HepG2 (cell line): ENCODE data around the gene IL10. TPM values are rescaled to one million over a fixed set of nuclear protein-coding genes. Genes with fewer than 3 reads are reported as not detected.

Experiments used
- ATAC-seq: fragments of 200-7000 bp; cut with Tn5 transposase; 3 replicates; pipeline ENCODE4 v1.9.1; 2020; ENCODE audit warnings: mild to moderate bottlenecking, moderate library complexity
- BruUV-seq: library from RNA; stranded (reverse); fragments of 400-500 nt; replicated peaks from 2 replicates; lab custom pipeline; 2021; lab: Mats Ljungman, UMichigan
- CTCF ChIA-PET: fragments of 300-600 bp; formaldehyde crosslinking; extraction: SDS; loops from one replicate; lab custom pipeline; 2021; ENCODE audit warnings: low total read pairs, inconsistent platforms, low intra/inter-chr PET ratio; lab: Yijun Ruan, JAX
- POLR2A ChIA-PET: fragments of 350-600 bp; sonication (Branson Sonifier 250); formaldehyde crosslinking; loops from one replicate; lab custom pipeline; 2020; ENCODE audit warnings: antibody characterized with exemption, inconsistent platforms; lab: Yijun Ruan, JAX
- DNase-seq: peaks from one replicate; pipeline ENCODE4 v3.0.0-alpha.2; 2015; ENCODE audit warnings: low spot score
- FAIRE-seq: peaks from 3 replicates; lab custom pipeline; 2011; peaks lifted over from hg19 to GRCh38; lab: Jason Lieb, UNC
- H2AFZ ChIP-seq: one replicate; pipeline ENCODE4 v1.6.1; 2011; ENCODE audit warnings: low read length, inconsistent platforms
- H3K27ac ChIP-seq: fragments of 300-600 bp; 3 replicates; pipeline ENCODE4 v1.8.0; 2011; ENCODE audit warnings: mixed run types, mild to moderate bottlenecking, mixed read lengths, low read length, inconsistent platforms; ENCODE audit not compliant: insufficient read depth; ENCODE audit errors: extremely low read length
- H3K27me3 ChIP-seq, 2 experiments: fragments of 200-600 bp in 1 of 2; 2 replicates in 1 of 2; 3 replicates in 1 of 2; pipeline versions ENCODE4 v1.6.0 to v1.8.0; 2011; ENCODE audit warnings: low read length in 2 of 2, mild to moderate bottlenecking in 2 of 2, moderate library complexity in 2 of 2, inconsistent platforms in 1 of 2; ENCODE audit not compliant: insufficient read depth in 2 of 2, control insufficient read depth in 1 of 2
- H3K36me3 ChIP-seq, 2 experiments: fragments of 200-600 bp in 1 of 2; replicated peaks in 1 of 2; 2 replicates in 1 of 2; 3 replicates in 1 of 2; pipeline versions ENCODE4 v1.5.1 to v1.8.0; 2011; ENCODE audit warnings: low read length in 2 of 2, inconsistent platforms in 1 of 2; ENCODE audit not compliant: insufficient read depth in 2 of 2, control insufficient read depth in 1 of 2
- H3K4me1 ChIP-seq: 2 replicates; pipeline ENCODE4 v1.5.1; 2012; ENCODE audit warnings: low read length, inconsistent platforms; ENCODE audit not compliant: insufficient read depth
- H3K4me2 ChIP-seq: 2 replicates; pipeline ENCODE4 v1.6.0; 2011; ENCODE audit warnings: low read depth, low read length, inconsistent platforms
- H3K4me3 ChIP-seq, 3 experiments: fragments of 200-600 bp in 1 of 3; sonication (generic), shearing (Covaris generic) in 1 of 3; replicated peaks in 1 of 3; 2 replicates each; pipeline ENCODE4 v1.5.1; 2011 to 2016; ENCODE audit warnings: low read length in 3 of 3, inconsistent platforms in 2 of 3, low read depth in 2 of 3, mild to moderate bottlenecking in 2 of 3, control low read depth in 1 of 3, mixed read lengths in 1 of 3; ENCODE audit not compliant: insufficient read depth in 1 of 3
- H3K79me2 ChIP-seq: one replicate; pipeline ENCODE4 v1.6.1; 2011; ENCODE audit warnings: low read length, inconsistent platforms; ENCODE audit not compliant: insufficient read depth
- H3K9ac ChIP-seq: 2 replicates; pipeline ENCODE4 v1.6.0; 2011; ENCODE audit warnings: mild to moderate bottlenecking, low read depth, low read length, inconsistent platforms; ENCODE audit not compliant: insufficient read depth
- H3K9me3 ChIP-seq: 2 replicates; pipeline ENCODE4 v1.5.1; 2012; ENCODE audit warnings: mild to moderate bottlenecking, low read length
- H4K20me1 ChIP-seq: 2 replicates; pipeline ENCODE4 v1.6.0; 2011; ENCODE audit warnings: inconsistent platforms, mild to moderate bottlenecking, low read length, moderate library complexity; ENCODE audit not compliant: insufficient read depth
- ARNTL ChIP-seq: sonication (generic); formaldehyde crosslinking; IDR thresholded peaks from 2 replicates; pipeline ENCODE4 v1.4.0; 2020; ENCODE audit warnings: mild to moderate bottlenecking, missing genetic modification reagents
- HDAC6 ChIP-seq: fragments of 200-600 bp; sonication (generic); IDR thresholded peaks from 2 replicates; pipeline ENCODE4 v1.7.0; 2017; ENCODE audit warnings: mild to moderate bottlenecking, antibody characterized with exemption, low read length, low read depth
- HNF4A ChIP-seq: sonication (generic); formaldehyde crosslinking; IDR thresholded peaks from 2 replicates; pipeline ENCODE4 v1.4.0; 2020; ENCODE audit warnings: missing genetic modification reagents
- HNRNPK ChIP-seq: fragments of 200-400 bp; formaldehyde crosslinking; IDR thresholded peaks from 2 replicates; pipeline ENCODE4 v1.6.1; 2018; ENCODE audit warnings: low read length, low read depth, moderate library complexity, mild to moderate bottlenecking; ENCODE audit not compliant: poor library complexity, severe bottlenecking
- KDM5B ChIP-seq: sonication (generic); formaldehyde crosslinking; IDR thresholded peaks from 2 replicates; pipeline ENCODE4 v1.4.0; 2020; ENCODE audit warnings: missing genetic modification reagents, mild to moderate bottlenecking, borderline replicate concordance
- NFE2L1 ChIP-seq: sonication (generic); formaldehyde crosslinking; IDR thresholded peaks from 2 replicates; pipeline ENCODE4 v1.4.0; 2020; ENCODE audit warnings: missing genetic modification reagents, mild to moderate bottlenecking, borderline replicate concordance
- SIX4 ChIP-seq: sonication (generic); formaldehyde crosslinking; IDR thresholded peaks from 2 replicates; pipeline ENCODE4 v1.4.0; 2020; ENCODE audit warnings: missing genetic modification reagents
- ZNF224 ChIP-seq: sonication (generic); formaldehyde crosslinking; IDR thresholded peaks from 2 replicates; pipeline ENCODE4 v1.5.0; 2020; ENCODE audit warnings: mild to moderate bottlenecking, missing genetic modification reagents
- ZNF253 ChIP-seq: sonication (generic); formaldehyde crosslinking; IDR thresholded peaks from 2 replicates; pipeline ENCODE4 v1.8.0; 2022; ENCODE audit warnings: mild to moderate bottlenecking, missing genetic modification reagents, borderline replicate concordance
- ZNF616 ChIP-seq: sonication (generic); formaldehyde crosslinking; IDR thresholded peaks from 2 replicates; pipeline ENCODE4 v1.5.0; 2020; ENCODE audit warnings: low read depth, mild to moderate bottlenecking, missing genetic modification reagents
- ZNF7 ChIP-seq: IDR thresholded peaks from 2 replicates; pipeline ENCODE4 v1.6.1; 2016; ENCODE audit warnings: missing biosample characterization, missing genetic modification reagents
- ZNF746 ChIP-seq: sonication (generic); formaldehyde crosslinking; IDR thresholded peaks from 2 replicates; pipeline ENCODE4 v1.8.0; 2022; ENCODE audit warnings: mild to moderate bottlenecking, missing genetic modification reagents
- WGBS: methylation state at CpG from one replicate; pipeline ENCODE4 v1.1.6; 2017; ENCODE audit warnings: low lambda C conversion rate; 5-methylcytosine and 5-hydroxymethylcytosine counted together
- in situ Hi-C: cut with HindIII; loops from 2 replicates; pipeline ENCODE4 v1.10.0; 2017; ENCODE audit warnings: low pct_unique_long_range_greater_than_20kb; ENCODE audit not compliant: extremely low pct_ligation_motif_present
- intact Hi-C: fragments of 100-400 bp; cut with micrococcal nuclease; formaldehyde crosslinking; loops from one replicate; pipeline ENCODE4 v1.10.0; 2022; ENCODE audit not compliant: unreplicated experiment
- polyA plus RNA-seq, 8 experiments: library from polyadenylated mRNA; depleted of rRNA in 3 of 8; stranded (reverse) in 7 of 8; unstranded in 1 of 8; fragments of >200 nt; fragmentation: Illumina TruSeq in 4 of 8; extraction: Trizol in 4 of 8; gene quantifications; 2 replicates each; pipeline versions ENCODE4 v1.2.1 to v1.2.3, GENCODE V29; 2011 to 2016; ENCODE audit warnings: low read depth in 4 of 8, missing spikeins in 1 of 8, mixed read lengths in 1 of 8; ENCODE audit not compliant: insufficient read depth in 1 of 8
- total RNA-seq, 5 experiments: library from RNA; depleted of rRNA; stranded (reverse); fragments of >200 nt; fragmentation: Illumina TruSeq; extraction: Trizol; gene quantifications; 2 replicates each; pipeline ENCODE4 v1.2.3, GENCODE V29; 2016; ENCODE audit warnings: low read depth in 1 of 5
- TF ChIP-seq, protein P1 (sequence below): sonication (generic); formaldehyde crosslinking; IDR thresholded peaks from 2 replicates; pipeline ENCODE4 v1.5.0; 2020; ENCODE audit warnings: missing genetic modification reagents, mild to moderate bottlenecking, borderline replicate concordance
- TF ChIP-seq, protein P2 (sequence below): sonication (generic); formaldehyde crosslinking; IDR thresholded peaks from 2 replicates; pipeline ENCODE4 v1.5.1; 2020; ENCODE audit warnings: missing genetic modification reagents, mild to moderate bottlenecking, borderline replicate concordance
- TF ChIP-seq, protein P3 (sequence below): sonication (generic); formaldehyde crosslinking; IDR thresholded peaks from 2 replicates; pipeline ENCODE4 v1.9.0; 2021; ENCODE audit warnings: missing genetic modification reagents, borderline replicate concordance
- TF ChIP-seq, protein P4 (sequence below): IDR thresholded peaks from 2 replicates; pipeline ENCODE4 v1.6.1; 2016
- TF ChIP-seq, protein P5 (sequence below): sonication (generic); formaldehyde crosslinking; IDR thresholded peaks from 2 replicates; pipeline ENCODE4 v1.5.0; 2020; ENCODE audit warnings: mild to moderate bottlenecking, low read depth, missing genetic modification reagents, borderline replicate concordance

The IL10 gene
- total and polyA plus RNA-seq, 2 of the 13 experiments (the other 11 are each of a cell fraction or from before 2014, with no cell fraction given), result not detected

DNA sequence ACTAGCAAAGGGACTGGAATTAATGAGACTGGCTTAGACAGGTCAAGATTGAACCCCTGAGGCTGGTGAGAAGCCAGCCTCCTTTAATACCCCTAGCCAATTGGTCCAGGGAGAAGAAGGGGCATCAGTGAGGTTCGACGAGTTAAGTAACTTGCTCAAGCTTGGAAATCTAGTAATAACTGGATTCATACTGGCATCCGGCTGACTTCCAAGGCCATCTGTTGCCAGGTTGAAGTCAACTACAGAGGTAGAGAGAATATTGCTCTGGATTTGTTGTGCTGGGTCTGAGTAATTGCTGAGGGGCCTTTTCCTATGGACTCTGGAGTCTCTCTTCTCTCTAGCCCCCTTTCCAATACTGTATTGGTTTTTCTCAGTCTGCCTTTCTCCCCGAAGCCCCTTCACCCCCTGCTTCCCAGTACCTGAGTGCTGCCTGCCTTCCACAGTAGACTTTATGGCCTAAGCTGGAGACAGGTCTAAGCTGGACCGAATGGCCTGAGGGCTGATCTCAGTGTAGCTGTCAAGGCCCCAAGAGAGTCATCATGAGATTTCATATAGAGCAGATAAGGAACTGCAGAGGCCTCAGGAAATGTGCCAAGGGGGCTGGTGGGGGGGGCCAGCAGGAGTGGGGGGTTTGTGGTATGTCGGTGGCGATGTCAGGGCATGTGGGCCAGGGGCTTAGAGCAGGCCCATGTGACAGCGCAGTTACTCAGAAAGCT is 44.2 kb downstream of the IL10 start:
- WGBS, result 95% methylated on average over 8 of the region's 8 CpGs

More for the DNA sequence above, 44.2 kb downstream of the IL10 start:
- in situ Hi-C loops, result no loop called here
- H3K9ac ChIP-seq, result no peak overlapping the region
- H3K27ac ChIP-seq, result no peak overlapping the region
- H3K27me3 ChIP-seq, result no peaks in the 10 kb centered on the region
- H3K4me3 ChIP-seq, result no peak overlapping the region
- ATAC-seq, result no peak
- H3K4me1 ChIP-seq, result peaks cover 9% of the 10 kb centered on the region
- DNase-seq, result no peak
- no TSS peak for BruUV-seq
- no peaks in the 10 kb centered on the region for H3K9me3 ChIP-seq
- H3K79me2 ChIP-seq, result peaks cover 11% of the 10 kb centered on the region
- TF ChIP-seq HDAC6 (no peak), SIX4 (CRISPR knock-in tag) (no peak), NFE2L1 (CRISPR knock-in tag) (no peak), ZNF616 (CRISPR knock-in tag) (no peak), ZNF253 (CRISPR knock-in tag) (no peak), HNRNPK (no peak), ZNF224 (CRISPR knock-in tag) (no peak), ARNTL (no peak), KDM5B (CRISPR knock-in tag) (no peak), ZNF746 (CRISPR knock-in tag) (no peak), HNF4A (CRISPR knock-in tag) (no peak), ZNF7 (CRISPR knock-in tag) (no peak)
- TF ChIP-seq, protein P1, sequence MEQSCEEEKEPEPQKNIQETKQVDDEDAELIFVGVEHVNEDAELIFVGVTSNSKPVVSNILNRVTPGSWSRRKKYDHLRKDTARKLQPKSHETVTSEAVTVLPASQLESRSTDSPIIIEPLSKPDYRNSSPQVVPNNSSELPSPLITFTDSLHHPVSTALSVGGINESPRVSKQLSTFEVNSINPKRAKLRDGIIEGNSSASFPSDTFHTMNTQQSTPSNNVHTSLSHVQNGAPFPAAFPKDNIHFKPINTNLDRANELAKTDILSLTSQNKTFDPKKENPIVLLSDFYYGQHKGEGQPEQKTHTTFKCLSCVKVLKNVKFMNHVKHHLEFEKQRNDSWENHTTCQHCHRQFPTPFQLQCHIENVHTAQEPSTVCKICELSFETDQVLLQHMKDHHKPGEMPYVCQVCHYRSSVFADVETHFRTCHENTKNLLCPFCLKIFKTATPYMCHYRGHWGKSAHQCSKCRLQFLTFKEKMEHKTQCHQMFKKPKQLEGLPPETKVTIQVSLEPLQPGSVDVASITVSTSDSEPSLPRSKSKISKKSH (CRISPR knock-in tag), result no peak
- TF ChIP-seq, protein P2, sequence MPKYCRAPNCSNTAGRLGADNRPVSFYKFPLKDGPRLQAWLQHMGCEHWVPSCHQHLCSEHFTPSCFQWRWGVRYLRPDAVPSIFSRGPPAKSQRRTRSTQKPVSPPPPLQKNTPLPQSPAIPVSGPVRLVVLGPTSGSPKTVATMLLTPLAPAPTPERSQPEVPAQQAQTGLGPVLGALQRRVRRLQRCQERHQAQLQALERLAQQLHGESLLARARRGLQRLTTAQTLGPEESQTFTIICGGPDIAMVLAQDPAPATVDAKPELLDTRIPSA (CRISPR knock-in tag), result no peak
- TF ChIP-seq, protein P3, sequence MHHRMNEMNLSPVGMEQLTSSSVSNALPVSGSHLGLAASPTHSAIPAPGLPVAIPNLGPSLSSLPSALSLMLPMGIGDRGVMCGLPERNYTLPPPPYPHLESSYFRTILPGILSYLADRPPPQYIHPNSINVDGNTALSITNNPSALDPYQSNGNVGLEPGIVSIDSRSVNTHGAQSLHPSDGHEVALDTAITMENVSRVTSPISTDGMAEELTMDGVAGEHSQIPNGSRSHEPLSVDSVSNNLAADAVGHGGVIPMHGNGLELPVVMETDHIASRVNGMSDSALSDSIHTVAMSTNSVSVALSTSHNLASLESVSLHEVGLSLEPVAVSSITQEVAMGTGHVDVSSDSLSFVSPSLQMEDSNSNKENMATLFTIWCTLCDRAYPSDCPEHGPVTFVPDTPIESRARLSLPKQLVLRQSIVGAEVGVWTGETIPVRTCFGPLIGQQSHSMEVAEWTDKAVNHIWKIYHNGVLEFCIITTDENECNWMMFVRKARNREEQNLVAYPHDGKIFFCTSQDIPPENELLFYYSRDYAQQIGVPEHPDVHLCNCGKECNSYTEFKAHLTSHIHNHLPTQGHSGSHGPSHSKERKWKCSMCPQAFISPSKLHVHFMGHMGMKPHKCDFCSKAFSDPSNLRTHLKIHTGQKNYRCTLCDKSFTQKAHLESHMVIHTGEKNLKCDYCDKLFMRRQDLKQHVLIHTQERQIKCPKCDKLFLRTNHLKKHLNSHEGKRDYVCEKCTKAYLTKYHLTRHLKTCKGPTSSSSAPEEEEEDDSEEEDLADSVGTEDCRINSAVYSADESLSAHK, result no peak
- TF ChIP-seq, protein P4, sequence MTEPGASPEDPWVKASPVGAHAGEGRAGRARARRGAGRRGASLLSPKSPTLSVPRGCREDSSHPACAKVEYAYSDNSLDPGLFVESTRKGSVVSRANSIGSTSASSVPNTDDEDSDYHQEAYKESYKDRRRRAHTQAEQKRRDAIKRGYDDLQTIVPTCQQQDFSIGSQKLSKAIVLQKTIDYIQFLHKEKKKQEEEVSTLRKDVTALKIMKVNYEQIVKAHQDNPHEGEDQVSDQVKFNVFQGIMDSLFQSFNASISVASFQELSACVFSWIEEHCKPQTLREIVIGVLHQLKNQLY, result no peak
- TF ChIP-seq, protein P5, sequence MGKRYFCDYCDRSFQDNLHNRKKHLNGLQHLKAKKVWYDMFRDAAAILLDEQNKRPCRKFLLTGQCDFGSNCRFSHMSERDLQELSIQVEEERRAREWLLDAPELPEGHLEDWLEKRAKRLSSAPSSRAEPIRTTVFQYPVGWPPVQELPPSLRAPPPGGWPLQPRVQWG, result no peak
- H2AFZ ChIP-seq, result no peak overlapping the region
- intact Hi-C loops, result loop anchor here (2.0 kb wide), 1 partner anchor 183 kb away; no protein-coding TSS in a partner anchor
- peaks cover 29 to 40% of the 10 kb centered on the region in 2 experiments; a peak in 4 of 5 replicates for H3K36me3 ChIP-seq
- POLR2A ChIA-PET, result no interaction called here
- no peak overlapping the region for H3K4me2 ChIP-seq
- H4K20me1 ChIP-seq, result peaks cover 35% of the 10 kb centered on the region
- no peak for FAIRE-seq
- CTCF ChIA-PET, result no interaction called here
